Tibial nerve (tissue), 4 donors: ENCODE measurements around the gene ALPK3.

ENCODE experiments used
- CTCF ChIP-seq, 5 experiments: fragments of 200-600 bp in 3 of 5; fragments of 450-650 bp in 2 of 5; sonication (generic) in 3 of 5; IDR thresholded peaks; one replicate each; pipeline ENCODE4 v1.5.1; 2016 to 2019; ENCODE audit warnings: antibody characterized with exemption in 5 of 5, mild to moderate bottlenecking in 3 of 5, moderate library complexity in 2 of 5
- EP300 ChIP-seq, 2 donors: sonication (generic); formaldehyde crosslinking; IDR thresholded peaks; one replicate each; pipeline ENCODE4 v1.6.1; 2017; ENCODE audit warnings: antibody characterized with exemption in 2 of 2, mild to moderate bottlenecking in 1 of 2

- TF ChIP-seq CTCF (IDR thresholded peaks at IDR 0.05) (no peak), EP300 (IDR thresholded peaks at IDR 0.05) (no peak)
Observed at GRCh38 chr15:84833447-84834228, 16.5 kb downstream of the ALPK3 start.
